Measurements from ENCODE around the gene APOC3. TPM values are rescaled to one million over a fixed set of nuclear protein-coding genes. Genes with fewer than 3 reads are reported as not detected.
"Not testable (repeated sequence)": the region's sequence is repeated elsewhere in the genome, so short reads cannot be mapped to it uniquely, and the experiment has no call there.

The APOC3 gene
- total RNA-seq, 1 donor from 2014 or later, result not detected

DNA sequence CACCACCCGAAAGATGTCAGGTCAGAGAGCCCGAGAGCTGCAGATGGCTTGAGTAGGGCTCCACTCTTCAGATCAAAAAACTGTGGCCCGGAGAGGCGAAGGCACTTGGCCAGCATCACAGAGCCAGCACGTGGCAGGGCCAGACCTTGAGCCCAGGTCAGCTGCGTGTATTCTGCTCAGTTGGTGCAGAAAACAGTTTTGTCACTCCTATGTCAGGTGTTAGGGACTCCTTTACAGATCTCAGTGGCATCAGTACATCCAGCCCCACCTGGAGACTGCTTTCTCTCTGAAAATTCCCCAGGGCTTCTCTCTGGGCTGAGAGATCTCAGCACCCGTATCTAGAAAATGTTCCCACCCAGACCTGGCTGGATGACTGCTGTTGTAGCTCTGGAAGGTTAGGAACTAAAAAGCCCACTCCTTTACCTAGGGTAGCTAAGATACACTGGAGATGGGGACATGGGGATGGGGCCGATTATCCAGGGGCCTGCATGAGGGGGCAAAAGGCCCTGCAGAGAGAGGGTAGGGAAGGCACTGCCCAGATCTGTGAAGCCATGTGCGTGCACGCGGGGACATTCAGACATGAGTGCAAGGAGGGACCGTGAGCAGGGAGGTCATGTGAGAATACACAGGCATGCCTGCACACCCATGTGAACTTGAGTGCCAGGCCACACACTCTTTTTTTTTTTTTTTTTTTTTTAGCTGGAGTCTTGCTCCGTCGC lies 4.3 kb downstream of the APOC3 start:
- Histone ChIP-seq H3K27me3 (ENCODE audit: low read depth) (no peaks in the 10 kb centered on the region), H3K4me3 (no peak overlapping the region), H3K27ac (peak overlapping the region; percentile 88), H3K9me3 (no peaks in the 10 kb centered on the region), H3K36me3 (no peaks in the 10 kb centered on the region), H3K4me1 (peaks cover 35% of the 10 kb centered on the region)
- no peak for DNase-seq
- intact Hi-C loops (cut with DNase I), result no loop called here
- no peak for ATAC-seq
- TF ChIP-seq, protein P1, sequence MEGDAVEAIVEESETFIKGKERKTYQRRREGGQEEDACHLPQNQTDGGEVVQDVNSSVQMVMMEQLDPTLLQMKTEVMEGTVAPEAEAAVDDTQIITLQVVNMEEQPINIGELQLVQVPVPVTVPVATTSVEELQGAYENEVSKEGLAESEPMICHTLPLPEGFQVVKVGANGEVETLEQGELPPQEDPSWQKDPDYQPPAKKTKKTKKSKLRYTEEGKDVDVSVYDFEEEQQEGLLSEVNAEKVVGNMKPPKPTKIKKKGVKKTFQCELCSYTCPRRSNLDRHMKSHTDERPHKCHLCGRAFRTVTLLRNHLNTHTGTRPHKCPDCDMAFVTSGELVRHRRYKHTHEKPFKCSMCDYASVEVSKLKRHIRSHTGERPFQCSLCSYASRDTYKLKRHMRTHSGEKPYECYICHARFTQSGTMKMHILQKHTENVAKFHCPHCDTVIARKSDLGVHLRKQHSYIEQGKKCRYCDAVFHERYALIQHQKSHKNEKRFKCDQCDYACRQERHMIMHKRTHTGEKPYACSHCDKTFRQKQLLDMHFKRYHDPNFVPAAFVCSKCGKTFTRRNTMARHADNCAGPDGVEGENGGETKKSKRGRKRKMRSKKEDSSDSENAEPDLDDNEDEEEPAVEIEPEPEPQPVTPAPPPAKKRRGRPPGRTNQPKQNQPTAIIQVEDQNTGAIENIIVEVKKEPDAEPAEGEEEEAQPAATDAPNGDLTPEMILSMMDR (IDR thresholded peaks at IDR 0.05), result no peak

DNA sequence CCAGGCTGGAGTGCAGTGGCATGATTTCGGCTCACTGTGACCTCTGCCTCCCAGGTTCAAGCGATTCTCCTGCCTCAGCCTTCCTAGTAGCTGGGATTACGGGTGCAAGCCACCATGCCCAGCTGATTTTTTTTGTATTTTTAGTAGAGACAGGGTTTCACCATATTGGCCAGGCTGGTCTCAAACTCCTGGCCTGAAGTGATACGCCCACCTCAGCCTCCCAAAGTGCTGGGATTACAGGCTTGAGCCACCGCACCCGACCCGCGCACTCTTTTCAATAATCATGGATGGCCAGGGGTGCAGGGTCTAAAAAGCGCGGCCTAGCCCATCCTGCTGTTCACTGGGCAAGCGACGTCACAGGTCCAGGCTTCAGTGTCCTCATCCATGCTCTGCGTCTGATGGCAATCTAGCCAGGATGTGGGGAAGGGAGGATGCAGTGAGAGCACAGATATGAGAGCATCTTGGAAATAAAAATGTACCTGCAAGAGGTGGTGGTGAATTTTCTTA lies 4.9 kb downstream of the APOC3 start:
- H3K4me3 ChIP-seq; H3K9me3 ChIP-seq; DNase-seq; ATAC-seq; H3K27me3 ChIP-seq (ENCODE audit: low read depth); H3K36me3 ChIP-seq; intact Hi-C loops (cut with DNase I): not testable (repeated sequence)
- peak overlapping the region; percentile 88 for H3K27ac ChIP-seq
- peaks cover 35% of the 10 kb centered on the region for H3K4me1 ChIP-seq

DNA sequence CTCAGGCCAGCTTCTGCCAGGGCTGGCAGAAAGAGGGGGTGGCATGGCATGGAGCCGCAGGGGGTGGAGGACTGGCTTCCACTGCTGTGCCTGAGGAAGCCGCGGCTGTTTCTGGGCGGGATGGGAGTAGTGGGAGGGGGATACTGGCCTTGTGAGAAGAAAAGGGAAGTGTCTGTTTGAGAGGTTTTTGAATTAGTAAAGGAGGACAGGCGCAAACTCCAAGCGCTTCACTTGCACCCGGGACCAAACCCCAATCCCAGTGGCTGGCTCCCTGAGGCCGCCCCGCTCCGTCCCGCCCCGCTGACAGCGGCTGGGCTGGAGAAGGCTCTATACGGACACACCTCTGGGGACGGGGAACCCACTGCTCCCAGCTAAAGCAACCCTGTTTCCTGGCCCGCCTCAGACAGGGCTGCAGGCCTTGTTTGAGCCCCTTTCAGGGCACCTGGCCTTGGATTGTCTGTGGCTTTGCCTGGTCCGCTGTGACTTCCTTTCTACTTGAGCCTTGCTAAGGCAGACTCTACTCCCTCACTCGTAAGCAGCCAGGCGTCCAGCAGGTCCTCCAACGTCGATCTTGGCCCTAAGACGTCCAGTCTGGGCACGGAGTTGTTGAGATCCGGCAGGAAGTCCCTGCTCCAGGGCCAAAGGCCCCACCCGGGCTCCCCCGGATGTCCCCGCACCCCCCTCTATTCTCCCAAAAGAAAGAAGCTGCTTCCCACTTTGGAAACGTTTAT lies 5.5 kb downstream of the APOC3 start:
- intact Hi-C loops (cut with DNase I), result no loop called here
- H3K36me3 ChIP-seq, result no peaks in the 10 kb centered on the region
- ATAC-seq, result peak; percentile 74 to 76
- H3K4me3 ChIP-seq, result peak overlapping the region; percentile 54
- H3K27ac ChIP-seq, result peak overlapping the region; percentile 88
- DNase-seq, result no peak
- H3K9me3 ChIP-seq, result no peaks in the 10 kb centered on the region
- no peaks in the 10 kb centered on the region for H3K27me3 ChIP-seq (ENCODE audit: low read depth)
- peaks cover 36% of the 10 kb centered on the region for H3K4me1 ChIP-seq
- TF ChIP-seq, protein P1 (IDR thresholded peaks at IDR 0.05), result no peak

DNA sequence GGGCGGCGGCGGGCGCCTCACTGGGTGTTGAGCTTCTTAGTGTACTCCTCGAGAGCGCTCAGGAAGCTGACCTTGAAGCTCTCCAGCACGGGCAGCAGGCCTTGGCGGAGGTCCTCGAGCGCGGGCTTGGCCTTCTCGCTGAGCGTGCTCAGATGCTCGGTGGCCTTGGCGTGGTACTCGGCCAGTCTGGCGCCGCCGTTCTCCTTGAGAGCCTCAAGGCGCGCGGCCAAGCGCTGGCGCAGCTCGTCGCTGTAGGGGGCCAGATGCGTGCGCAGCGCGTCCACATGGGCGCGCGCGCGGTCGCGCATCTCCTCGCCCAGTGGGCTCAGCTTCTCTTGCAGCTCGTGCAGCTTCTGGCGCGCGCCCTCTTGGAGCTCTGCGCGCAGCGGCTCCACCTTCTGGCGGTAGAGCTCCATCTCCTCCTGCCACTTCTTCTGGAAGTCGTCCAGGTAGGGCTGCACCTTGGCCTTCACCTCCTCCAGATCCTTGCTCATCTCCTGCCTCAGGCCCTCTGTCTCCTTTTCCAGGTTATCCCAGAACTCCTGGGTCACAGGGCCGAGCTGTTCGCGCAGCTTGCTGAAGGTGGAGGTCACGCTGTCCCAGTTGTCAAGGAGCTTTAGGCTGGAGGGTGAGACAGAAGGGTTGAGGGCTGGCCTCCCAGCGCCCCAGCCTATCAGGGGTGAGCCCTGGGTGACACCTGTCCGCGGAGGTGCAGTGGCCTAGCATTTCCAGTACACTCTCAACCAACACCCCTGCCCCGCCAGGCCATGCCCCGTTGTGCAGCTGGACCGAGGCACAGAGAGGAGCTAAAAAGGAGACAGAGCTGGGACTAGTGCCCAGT lies 6.3 kb downstream of the APOC3 start:
- no peaks in the 10 kb centered on the region for H3K36me3 ChIP-seq
- intact Hi-C loops (cut with DNase I), result no loop called here
- TF ChIP-seq, protein P1 (IDR thresholded peaks at IDR 0.05), result peak; percentile 56
- DNase-seq, result peak; percentile 95
- ATAC-seq, result peak; percentile 93 to 94
- no peaks in the 10 kb centered on the region for H3K27me3 ChIP-seq (ENCODE audit: low read depth)
- H3K9me3 ChIP-seq, result no peaks in the 10 kb centered on the region
- peaks cover 41% of the 10 kb centered on the region for H3K4me1 ChIP-seq
- peak overlapping the region; percentile 54 for H3K4me3 ChIP-seq
- H3K27ac ChIP-seq, result peak overlapping the region; percentile 88

DNA sequence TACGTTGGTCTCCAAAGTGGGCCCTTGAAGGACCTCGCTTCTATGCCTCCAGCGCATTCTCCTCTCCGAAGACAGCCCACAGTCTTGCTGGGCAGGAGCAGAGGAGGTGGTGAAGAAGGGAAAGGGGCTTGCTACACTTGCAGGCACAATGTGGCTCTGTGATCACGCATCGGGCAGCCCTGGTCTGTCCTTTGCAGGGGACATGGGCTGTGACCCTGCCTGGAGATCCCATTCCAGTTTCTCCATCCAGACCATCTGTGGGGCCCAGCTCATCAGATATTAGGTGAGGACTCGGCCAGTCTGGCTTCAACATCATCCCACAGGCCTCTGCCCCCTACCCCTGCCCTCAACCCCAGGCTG lies 6.9 kb downstream of the APOC3 start:
- TF ChIP-seq, protein P1 (IDR thresholded peaks at IDR 0.05), result no peak
- H3K9me3 ChIP-seq, result no peaks in the 10 kb centered on the region
- no peaks in the 10 kb centered on the region for H3K36me3 ChIP-seq
- ATAC-seq (no peak), DNase-seq (no peak)
- peaks cover 41% of the 10 kb centered on the region for H3K4me1 ChIP-seq
- H3K4me3 ChIP-seq, result peak overlapping the region; percentile 54
- intact Hi-C loops (cut with DNase I), result no loop called here
- H3K27me3 ChIP-seq (ENCODE audit: low read depth), result no peaks in the 10 kb centered on the region
- H3K27ac ChIP-seq, result peak overlapping the region; percentile 88
